ENCODE measurements around the gene SIPA1L3. TPM values are rescaled to one million over a fixed set of nuclear protein-coding genes. Genes with fewer than 3 reads are reported as not detected.

The SIPA1L3 gene
- total RNA-seq, 1 donor from 2014 or later, result 77.2 TPM

GRCh38 chr19:38107129-38107528, 200.1 kb downstream of the SIPA1L3 start:
- no peak for DNase-seq (ENCODE audit: low read depth)

- no peak for DNase-seq (ENCODE audit: low read depth)
Observed at GRCh38 chr19:38111898-38112297, 204.9 kb downstream of the SIPA1L3 start.

DNA sequence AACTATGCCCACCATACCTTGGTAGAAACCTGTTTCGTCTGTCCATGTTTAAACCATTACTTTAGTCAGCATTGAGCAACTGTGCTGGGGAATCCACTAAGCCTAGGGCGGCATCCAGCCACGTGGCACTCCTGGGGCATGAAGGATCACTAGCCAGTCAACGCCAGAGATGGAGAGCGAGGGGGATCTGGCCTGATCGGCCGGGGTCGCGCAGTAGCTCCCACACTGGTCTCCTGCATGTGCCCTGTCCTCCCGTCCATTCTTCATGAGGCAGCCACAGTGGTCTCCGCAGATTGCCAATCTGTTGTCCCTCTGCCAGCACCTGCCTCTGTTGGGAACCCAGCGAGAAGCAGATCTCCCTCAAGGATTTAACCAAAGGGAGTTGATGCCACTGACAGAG, 207.6 kb downstream of the SIPA1L3 start:
- DNase-seq (ENCODE audit: low read depth), result no peak

DNA sequence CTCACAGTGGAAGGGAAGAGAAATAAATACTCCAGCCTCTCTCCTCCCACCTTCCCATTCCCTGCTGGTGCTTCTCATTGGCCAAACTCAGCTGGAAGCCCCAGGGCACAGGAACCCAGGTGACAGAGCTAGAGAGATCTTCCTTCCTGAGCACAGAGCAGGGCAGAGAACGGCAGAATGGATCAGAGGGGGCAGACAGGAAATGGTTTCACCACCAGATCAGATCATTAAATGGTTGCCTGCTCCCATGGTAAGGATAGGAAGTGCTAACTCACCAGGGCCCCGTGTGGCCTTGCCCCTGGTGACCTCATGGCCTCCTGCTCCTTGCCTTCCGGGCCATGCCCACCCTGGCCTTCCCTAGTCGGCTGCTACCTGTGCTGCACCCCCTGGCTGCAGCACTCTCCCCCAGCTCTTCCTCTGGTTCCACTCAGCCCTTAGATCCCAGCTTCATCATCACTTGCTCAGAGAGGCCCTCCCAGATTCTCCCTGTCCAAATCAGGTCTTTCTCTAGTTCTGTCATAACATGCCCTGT, 208.3 kb downstream of the SIPA1L3 start:
- no peak for DNase-seq (ENCODE audit: low read depth)

GRCh38 chr19:38118176-38118575, 211.2 kb downstream of the SIPA1L3 start:
- no peak for DNase-seq (ENCODE audit: low read depth)

GRCh38 chr19:38120471-38121025, 213.5 kb downstream of the SIPA1L3 start:
- DNase-seq (ENCODE audit: low read depth), result no peak

DNA sequence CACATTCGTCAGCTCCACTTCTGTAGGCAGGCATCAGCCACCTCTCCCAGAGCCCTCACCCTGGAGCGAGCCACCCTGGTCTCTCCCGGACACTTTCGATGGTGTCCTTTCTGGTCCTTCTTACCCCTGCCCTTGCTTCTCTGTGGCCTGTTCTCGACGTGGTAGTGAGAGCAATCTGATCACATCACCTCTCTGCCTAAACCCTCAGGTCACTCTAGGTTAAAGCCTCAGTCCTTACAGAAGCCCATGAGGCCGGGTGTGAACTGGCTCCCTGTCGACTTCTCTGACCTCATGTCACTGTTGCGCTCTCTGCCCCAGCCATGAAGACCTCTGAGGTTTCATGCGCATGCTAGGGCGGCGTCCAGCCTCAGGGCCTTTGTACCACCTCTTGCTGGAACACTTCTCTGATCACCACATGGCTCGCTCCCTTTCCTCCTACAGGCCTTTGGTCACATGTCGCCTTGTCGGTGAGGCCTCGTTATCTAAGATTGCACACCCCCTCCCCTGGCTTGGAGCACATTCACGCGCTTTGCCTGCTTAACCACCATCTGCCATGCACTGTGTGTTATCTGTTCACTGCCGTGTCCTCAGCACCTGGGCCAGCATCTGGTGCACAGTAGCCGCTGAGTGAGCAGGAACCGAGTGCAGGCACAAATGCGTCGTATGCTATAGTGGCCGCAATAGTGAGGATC, 215.5 kb downstream of the SIPA1L3 start:
- no peak for DNase-seq (ENCODE audit: low read depth)

- no peak for DNase-seq (ENCODE audit: low read depth)
Observed at GRCh38 chr19:38125238-38125637, 218.2 kb downstream of the SIPA1L3 start.

GRCh38 chr19:38130399-38130798, 223.4 kb downstream of the SIPA1L3 start:
- no peak for DNase-seq (ENCODE audit: low read depth)

DNA sequence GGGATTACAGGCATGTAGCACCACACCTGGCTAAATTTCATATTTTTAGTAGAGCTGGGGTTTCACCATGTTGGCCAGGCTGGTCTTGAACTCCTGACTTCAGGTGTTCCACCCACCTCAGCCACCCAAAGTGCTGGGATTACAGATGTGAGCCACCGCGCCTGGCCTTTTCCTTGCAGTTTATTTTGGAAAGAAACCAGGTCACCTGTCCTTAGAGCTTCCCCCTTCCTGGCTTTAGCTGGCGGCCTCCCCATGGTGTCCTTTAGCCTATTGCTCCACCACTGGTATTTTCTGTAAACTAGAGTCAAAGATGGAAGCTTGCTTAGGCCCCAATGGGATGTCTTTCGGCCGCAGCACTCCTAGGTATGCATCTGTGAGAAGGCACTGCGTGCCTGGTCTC, 225.8 kb downstream of the SIPA1L3 start:
- DNase-seq (ENCODE audit: low read depth), result no peak

- no peak for DNase-seq (ENCODE audit: low read depth)
Observed at GRCh38 chr19:38133319-38133718, 226.3 kb downstream of the SIPA1L3 start.

- DNase-seq (ENCODE audit: low read depth), result peak; percentile 22
Observed at GRCh38 chr19:38134540-38135149, 227.6 kb downstream of the SIPA1L3 start.

DNA sequence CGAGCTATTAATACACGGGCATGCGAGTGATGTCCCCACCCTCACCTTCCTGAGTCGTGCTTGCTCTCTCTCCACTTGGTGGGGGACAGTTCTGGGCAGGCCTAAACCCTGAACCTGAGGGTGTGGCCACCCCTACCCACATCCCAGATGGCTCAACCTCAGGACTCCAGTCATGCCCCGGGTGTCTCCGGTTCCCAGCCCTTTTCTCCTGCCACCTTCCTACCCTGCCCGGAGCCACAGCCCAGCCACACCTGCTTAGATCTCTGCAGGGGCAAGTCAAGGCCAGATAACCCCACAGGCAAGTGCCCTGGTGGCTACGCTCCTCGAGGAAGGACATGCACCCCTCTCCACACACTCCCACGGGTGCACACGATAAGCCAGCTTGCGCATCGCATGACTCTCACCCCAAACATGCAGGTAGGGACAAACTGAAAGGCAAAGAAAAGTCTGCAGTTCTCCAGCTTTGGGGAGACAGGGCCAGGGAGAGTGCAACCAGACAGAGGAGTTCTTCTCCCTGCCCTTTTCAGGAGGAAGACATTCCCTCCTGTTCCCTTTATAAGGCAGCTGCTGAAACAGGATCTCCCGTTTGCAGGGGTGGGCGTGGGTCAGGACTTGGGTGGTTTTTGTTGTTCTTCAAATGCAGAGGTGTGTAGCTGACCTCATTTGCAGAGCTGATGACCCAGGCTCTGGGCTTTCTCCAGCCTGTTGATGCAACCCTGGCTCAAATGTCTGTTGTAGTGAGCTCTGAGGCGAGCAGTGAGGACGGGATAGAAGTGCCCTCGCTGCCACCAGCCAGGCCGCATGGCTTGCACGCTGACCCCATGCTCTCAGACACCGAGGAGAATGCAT, 228.4 kb downstream of the SIPA1L3 start:
- DNase-seq (ENCODE audit: low read depth), result no peak

GRCh38 chr19:38139122-38139521, 232.1 kb downstream of the SIPA1L3 start:
- no peak for DNase-seq (ENCODE audit: low read depth)

DNA sequence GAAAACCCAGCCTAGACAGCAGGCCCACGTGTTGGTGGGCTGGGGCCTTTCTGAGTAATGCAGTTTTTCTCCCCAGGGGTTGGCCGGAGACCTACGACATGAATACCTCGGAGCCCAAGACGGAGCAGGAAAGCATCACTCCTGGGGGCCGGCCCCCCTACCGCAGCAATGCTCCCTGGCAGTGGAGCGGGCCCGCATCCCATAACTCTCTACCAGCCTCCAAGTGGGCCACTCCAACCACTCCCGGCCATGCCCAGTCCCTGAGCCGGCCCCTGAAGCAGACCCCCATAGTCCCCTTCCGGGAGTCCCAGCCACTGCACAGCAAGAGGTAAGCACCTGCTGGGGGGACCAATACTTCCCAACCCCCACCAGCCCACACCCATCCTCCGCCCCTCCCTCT, 234.1 kb downstream of the SIPA1L3 start:
- no peak for DNase-seq (ENCODE audit: low read depth)

- peak; percentile 13 for DNase-seq (ENCODE audit: low read depth)
Observed at GRCh38 chr19:38142176-38143035, 235.4 kb downstream of the SIPA1L3 start.

DNA sequence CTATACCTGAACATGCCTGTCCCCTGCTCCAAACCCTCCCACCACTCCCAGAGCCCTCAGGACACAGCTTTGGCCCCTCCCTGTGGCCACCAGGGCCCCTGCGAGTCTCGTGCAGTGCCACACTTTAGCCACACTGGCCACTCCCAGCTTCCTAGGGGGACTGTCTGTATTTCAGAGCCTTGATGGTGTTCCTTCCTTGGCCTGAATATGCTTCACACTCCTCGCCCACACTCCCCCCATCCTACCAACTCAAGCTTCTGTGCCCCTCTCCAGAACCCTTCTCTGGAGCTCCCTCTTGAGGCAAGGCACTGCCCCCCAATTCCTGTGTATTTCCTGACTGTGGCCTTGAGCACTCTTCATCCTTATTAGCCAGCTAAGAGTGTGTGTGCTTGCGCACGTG, 236.8 kb downstream of the SIPA1L3 start:
- no peak for DNase-seq (ENCODE audit: low read depth)

- DNase-seq (ENCODE audit: low read depth), result no peak
Observed at GRCh38 chr19:38144667-38145066, 237.7 kb downstream of the SIPA1L3 start.

GRCh38 chr19:38145623-38146022, 238.6 kb downstream of the SIPA1L3 start:
- no peak for DNase-seq (ENCODE audit: low read depth)

GRCh38 chr19:38148337-38148736, 241.3 kb downstream of the SIPA1L3 start:
- no peak for DNase-seq (ENCODE audit: low read depth)

DNA sequence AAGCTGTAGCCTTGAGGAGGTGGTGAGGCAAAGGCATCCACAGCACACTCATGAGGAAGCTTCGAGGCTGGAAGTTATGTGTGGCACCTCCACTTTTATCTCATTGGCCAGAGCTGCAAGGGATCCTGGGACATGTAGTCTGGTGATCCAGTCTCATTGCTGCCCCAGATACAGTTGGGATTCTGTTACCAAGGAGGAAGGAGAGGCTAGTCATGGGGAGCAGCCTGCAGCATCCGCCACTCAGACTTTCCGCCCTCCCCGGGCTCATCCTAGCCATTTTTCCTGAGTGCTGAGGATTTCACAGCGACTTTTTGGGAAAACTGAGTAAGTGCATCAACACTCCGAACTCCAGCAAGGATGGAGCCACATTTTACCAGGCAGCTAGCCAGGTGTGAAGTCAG, 242.7 kb downstream of the SIPA1L3 start:
- DNase-seq (ENCODE audit: low read depth), result no peak
